DMS153 treated with DMSO at 0.1 percent for 48 hours (cell line): ENCODE results near the gene PEAK1.
A peak's percentile ranks its signal among the peaks of the same experiment; 100 is the strongest.

Experiments
- DNase-seq: peaks from one replicate; lab custom pipeline; 2025; ENCODE audit not compliant: unreplicated experiment; lab: John Stamatoyannopoulos, UW

The PEAK1 gene

DNA sequence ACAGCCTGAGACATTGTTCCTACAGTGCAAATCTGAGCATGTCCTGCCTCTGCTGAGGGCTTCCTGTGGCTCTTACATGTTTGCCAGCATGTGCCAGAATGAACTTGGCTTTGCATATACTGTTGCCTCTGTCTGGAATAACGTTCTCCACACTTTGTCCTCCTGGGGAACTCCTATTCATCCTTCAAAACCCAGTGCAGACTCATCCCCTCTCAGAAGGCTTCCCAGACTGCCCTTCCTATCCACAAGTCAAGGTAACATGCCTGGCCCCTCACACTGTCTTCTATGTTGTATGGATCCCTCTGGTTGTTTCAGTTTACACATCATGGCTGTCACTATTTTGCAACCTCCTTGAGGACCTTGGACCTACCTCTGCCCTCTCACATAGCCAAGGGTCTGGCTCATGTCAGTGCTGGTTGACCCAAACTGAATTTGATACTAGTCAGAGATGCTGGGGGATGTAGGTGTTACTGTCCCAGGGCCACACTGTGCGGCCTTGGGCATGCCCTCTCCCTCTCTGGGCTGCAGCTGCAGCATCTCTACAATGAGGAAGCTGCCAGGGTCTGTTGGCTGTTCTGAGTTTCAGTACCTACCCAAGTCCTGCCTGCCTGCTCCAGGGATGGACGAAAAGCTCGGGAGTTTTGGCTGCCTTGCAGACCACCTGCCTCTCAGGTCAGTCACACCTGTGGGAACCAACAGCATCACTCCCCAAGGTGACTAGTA, 320.0 kb downstream of the PEAK1 start:
- DNase-seq, result no peak

DNA sequence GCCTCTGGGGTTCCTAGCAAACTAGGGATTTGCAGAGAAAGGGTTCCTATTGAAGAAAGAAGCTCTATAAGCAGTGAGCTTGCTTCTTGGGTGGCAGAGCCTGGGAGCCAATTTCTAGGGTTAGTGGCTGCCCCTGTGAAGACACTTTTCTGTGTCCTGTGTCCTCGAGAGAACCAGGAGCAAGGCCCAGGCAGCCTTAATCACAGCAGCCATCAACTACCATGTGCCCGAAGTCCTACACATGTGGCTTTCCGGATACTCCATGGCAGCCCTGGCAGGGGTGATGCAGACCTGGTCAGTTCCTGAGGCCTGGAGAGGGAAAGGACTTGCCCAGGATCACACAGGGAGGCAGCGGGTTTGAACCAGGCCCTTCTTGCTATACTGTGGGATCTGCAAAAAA, 321.3 kb downstream of the PEAK1 start:
- DNase-seq, result no peak

DNA sequence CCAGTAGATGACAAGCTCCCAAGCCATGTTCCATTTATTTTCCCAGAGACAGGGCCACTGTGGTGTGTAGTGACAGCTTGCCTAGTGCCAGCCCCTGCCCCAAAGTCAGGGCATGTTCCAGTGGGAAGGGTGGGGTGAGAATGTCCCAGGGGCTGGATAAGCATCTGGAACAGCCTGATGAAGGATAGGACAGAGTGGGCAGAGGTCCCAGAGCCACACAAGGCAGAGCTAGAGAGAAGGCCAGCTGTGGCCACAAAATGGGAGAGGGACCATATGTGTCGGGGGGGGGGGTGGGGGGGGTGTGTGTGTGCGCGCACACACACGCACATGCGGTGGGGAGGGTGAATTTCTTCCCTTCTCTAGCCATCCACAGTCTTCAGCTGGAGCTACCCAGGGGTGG, 322.0 kb downstream of the PEAK1 start:
- no peak for DNase-seq

DNA sequence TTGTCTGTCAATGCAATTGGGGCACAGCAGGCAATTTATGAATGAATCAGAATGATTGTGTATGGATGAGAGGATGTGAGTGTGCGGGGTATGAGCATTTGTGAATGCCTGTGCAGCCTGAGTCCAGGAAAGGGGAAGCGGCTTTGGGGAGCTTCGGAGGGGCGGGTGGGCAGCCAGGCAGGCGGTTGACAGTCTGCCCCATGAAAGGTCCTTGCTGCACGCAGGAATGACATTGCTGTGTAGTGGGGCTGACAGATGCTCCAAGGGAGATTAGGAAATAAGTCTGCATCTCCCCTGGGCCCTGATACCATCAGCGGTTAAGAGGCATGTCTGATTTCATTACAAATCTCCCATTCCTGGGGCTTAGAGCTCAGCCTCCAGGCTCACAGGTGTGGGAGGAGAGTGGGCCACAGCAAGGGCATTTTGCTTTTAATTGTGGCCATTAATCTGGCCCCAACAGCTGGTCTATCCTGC, 322.6 kb downstream of the PEAK1 start:
- DNase-seq, result no peak

DNA sequence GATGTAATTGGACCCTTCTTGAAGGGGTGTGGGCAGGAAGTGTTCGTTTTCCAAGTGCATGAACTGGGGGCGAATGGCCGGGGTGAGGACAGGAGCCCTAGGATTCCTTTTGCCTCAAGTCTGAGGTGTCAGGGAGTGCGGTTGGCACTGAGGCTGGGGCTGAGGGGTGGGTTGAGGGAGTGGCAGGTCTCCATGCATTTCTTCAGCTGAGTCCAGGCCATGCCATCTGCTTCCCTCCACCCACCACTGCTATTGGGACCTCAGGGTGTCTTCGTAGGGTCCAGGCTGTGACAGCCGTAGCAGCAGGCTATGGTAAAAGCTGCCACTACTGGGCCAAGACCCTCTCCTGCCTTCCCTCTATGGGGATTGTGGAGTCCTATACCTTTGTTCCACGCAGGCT, 323.4 kb downstream of the PEAK1 start:
- DNase-seq, result no peak

DNA sequence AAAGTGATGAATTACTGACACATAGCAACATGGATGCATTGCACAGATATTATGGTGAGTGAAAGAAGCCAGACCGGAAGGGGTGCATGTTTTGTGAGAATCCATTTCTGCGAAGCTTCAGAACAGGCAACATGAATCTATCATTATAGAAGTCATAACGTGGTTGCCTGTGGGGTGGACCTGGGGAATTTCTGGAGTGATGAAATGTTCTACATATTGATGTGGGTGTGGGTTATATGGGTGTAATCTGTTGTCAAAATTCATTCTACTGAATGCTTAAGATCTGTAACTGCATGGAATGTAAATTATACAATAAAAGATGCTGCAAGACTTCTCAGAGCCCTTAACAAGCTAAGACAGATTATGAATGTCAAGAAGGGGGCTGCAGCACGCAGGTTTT, 323.8 kb downstream of the PEAK1 start:
- no peak for DNase-seq

DNA sequence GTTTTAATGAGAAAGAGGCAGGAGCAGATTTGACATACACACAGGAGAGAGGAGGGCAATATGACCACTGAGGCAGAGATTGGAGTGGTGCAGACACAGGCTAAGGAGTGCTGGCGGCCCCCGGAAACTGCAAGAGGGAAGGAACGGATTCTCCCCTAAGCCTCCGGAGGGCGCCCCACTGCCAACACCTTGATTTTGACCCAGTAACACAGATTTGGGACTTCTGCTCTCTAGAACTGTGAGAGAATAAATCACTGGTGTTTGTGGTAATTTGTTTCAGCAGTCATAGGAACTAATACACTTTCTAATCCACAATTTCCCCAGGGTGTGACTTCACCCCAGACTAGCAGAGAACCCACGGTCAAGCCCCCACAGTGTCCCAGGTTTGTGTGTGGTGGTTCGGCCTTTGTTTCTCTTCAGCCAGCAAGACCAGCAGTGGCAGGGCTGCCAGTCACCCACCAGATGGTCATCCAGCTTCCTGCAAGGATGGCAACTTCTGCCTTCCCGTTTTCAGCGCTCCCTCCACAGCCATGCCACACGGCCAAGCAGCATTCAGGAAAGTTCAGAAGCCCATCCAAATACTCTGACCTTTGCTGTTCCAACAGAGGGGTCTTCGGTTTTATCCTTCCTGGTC, 325.4 kb downstream of the PEAK1 start:
- no peak for DNase-seq

DNA sequence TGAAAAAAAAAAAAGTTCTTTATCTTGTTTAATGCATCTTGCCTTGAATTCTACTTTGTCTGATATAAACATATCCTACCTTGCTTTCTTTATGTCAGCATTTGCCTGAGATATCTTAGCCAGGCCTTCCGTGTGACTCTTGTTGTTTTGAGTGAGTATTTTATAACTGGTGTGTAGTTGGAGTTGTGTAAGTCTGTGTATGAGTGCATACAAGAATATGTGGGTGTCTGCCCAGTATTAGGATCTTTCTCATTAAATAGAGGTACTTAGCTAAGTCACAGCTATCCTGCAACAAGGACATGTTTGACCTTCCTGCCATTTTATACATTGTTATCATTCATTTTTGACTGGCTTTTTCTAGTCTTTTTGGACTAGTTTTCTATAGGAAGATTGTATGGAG, 326.5 kb downstream of the PEAK1 start:
- no peak for DNase-seq

DNA sequence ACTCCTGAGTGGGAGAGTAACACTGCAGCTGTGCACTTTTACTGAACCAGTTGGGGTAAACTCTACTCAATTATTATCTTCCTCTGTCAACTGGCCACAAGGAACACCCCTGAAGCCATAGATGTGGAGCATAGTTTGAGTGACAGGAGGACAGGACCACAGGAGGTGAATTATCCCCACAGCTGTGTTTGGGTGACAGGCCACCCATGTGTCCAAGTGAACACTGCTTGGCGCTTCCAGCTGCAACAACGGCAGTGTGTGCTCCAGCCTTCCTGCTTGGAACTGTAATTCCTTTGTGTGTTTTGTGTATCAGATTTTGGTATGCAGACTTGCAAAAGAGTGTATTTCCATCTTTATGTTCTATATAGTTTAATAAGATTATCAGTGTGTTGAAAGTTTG, 328.8 kb downstream of the PEAK1 start:
- DNase-seq, result no peak

DNA sequence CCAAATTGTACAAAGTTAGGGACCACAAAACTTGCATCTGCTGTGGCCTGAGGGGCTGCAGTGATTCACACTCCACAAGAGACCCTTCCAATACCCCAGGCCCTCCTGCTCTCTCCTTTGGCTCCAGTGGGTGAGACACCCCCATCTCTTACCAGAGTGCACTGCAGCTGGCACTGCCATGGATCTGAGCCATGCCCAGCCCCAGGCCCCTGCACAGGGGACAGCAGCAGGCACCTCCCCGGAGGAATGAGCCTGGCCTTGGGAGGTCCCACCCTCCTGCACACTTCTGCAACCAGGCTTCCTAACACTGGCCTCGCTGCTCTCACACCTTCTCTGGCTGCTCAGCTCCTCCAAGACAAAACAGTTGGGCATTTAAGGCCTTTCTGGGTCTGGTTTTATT, 332.7 kb downstream of the PEAK1 start:
- DNase-seq, result no peak

DNA sequence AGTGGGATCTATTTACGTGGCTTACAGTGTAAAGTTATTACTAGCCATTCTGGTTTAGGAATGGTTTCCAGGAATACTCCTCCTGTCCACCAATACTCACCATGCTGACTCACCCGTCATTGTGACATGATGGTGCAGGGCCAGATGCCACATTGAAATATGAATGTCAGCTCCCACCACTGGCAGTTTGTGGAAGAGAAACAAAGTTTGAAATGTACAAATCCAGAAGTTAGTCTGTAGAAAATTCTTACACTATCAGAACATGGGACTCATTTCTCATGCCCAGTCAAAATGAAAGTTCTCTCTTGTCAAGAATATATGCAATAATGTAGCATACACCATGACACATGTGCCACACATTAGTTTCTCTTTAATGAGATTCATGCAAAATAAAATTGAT, 334.6 kb downstream of the PEAK1 start:
- DNase-seq, result no peak

DNA sequence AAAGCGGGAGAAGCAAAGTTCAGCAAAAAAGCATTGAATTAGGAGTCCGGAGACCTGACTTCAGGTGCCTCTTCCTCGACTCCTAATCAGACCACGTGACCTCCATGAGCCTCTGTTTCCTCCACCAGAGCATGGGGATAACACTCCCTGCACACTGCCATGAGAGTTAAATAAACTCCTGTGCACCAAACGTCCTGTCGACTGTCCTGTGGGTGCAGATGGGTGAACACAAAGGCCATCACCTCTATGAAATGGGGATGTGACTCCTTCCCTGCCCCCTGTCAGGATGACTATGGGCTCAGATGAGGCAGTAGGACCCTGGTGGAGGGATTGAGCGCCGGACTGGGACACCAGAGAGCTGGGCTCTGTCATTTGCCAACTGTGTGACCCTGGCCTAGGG, 335.5 kb downstream of the PEAK1 start:
- DNase-seq, result no peak

DNA sequence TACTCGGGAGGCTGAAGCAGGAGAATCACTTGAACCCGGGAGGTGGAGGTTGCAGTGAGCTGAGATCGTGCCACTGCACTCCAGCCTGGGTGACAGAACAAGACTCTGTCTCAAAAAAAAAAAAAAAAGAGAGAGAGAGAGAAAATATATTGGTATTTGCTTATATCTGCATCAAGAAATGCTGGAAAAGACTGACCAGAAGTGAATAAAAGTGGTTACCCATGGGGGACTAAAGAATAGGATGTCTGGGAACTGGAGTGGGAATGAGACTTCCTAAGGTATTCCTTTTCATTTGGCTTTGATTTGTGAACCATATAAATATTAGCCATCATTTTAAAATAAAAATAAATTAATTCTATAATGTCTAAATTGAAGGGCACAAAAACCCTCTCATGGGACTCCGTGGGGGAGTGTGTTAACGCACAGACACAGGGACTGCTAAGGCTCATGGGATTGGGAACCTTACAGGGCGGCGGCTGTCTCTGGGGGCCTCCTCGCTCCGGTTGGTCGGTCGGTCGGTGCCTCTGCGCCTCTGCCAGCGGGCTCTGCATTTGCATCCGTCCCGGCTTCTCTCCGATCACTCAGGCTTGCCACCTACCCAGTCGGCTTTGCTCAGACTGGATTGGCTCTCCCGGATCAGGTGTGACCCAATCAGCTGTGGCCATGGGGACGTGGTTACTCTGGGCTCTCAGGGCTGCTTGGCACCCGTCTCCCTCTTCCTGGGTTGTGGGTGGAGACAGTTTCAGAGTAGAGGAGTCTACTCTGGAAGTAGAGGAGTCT, 336.3 kb downstream of the PEAK1 start:
- DNase-seq, result peak; percentile 75

DNA sequence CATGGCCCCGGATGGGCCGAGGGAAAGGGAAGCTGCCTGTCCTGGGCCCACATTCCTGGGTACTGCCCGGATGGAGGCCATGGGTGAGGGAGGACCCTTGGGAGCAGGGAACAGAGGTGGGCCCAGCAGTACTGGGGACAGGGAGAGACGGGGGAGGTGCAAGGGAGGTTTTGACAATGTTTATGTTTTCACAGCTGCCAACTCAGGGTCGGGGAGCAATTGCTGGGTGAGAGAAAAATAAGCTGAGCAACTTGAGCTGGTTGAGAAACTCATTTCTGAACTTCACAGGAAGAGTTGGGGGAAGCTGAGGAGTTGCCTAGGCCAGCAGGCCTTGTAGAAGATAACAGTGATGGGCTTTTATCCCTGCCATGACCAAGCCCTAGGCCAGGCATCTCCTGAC, 337.9 kb downstream of the PEAK1 start:
- DNase-seq, result no peak

DNA sequence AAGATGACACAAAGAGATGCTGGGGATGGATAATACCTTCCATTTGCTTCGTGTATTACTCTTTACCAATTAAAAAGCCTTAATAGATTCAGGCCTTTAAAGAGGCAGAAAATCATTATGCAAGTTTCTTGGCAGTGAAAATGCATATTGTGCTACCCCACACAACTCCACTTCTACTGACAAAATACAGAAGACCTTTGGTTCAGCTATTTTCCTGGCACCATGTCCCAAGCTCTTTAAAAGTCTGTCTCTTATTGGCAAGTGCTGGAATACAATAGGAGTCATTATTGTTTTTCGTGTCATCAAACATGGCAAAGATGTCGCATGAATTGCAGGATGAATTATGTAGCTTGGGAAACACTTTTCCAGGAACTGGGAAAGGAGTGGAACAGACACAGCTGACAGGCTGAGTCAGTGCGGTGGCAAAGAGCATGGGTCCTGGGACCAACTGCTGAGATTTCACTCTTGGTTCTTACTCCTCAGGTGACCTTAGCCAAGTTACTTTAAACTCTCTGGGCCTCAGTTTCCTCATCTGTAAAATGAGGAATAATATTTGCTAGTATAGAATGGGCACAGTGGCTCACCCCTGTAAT, 343.5 kb downstream of the PEAK1 start:
- DNase-seq, result no peak

DNA sequence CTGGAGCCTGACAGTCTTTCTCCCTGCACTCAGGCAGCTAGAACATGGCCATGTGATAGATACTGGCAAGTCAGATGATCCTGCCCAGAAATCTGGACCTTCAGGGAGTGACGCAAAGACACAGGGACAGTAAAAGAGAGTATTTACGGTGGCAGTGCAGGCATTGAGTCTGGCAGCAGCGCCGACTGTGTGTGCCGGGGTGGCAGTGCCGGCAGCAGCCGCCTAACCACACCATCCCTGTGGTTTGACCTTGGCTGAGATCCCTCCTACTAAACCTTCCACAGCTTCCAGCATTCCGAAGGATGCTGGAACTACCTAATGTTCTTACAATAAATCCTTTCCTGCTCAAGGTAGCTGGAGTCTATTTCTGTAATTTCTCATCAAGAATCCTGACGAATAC, 344.4 kb downstream of the PEAK1 start:
- no peak for DNase-seq

DNA sequence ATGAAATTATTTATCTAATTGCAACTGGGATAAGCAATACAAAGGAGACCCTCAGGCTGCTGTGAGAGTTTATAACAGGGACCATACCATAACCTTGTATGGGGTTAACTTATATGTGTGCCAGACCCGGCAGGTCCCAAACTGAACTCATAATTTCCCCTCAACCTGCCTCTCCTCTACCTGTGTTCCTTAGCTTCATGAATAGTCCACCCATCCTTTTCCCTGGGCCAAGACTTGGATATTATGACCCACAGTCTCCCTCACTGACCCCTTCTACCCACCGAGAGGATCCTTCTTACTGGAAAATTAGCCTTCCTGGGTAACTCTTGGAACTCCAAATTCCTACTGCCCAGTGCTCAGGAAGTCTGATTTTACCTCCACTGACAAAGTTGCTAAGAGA, 345.6 kb downstream of the PEAK1 start:
- DNase-seq, result no peak

DNA sequence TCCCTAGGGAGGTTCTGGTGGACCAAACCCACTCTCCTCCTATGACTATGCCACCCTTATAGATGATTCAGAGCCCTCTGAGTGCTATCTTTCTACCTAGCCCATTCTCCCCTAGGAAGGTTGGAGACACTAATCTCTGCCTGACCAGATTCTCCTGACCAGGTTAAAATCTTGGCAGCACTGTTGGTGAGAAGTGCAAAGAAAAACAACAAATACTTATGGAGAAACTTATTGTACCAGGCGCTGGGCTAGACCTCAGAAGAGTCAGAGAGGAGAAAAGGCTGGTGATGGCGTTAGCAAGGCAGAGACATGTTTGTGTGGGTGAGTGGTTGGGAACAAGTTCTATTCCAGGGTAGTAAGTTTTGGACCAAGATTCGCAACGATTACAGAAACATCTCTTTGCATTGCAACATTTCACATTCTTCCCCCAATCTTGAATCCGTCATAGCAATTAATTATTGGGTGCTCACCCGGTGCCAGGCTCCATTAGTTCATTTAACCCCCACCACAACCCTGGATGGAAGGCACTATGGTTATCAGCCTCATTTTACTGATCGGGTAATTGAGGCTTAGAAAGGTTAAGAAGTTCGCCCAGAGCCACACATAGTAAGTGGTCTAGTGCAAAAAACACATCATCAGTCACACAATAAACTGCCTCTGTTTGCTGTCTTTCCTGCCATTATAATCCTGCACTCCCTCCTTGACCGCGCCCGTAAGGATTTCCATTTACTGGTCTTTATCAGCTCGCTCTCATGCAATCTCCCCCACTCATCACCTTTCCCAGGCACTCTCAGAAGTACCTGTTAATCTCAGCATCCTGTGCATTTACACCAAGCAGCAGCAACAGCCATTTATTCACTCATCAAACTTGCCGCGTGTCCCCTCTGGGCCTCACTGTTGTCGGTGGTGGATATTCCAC, 348.3 kb downstream of the PEAK1 start:
- no peak for DNase-seq

DNA sequence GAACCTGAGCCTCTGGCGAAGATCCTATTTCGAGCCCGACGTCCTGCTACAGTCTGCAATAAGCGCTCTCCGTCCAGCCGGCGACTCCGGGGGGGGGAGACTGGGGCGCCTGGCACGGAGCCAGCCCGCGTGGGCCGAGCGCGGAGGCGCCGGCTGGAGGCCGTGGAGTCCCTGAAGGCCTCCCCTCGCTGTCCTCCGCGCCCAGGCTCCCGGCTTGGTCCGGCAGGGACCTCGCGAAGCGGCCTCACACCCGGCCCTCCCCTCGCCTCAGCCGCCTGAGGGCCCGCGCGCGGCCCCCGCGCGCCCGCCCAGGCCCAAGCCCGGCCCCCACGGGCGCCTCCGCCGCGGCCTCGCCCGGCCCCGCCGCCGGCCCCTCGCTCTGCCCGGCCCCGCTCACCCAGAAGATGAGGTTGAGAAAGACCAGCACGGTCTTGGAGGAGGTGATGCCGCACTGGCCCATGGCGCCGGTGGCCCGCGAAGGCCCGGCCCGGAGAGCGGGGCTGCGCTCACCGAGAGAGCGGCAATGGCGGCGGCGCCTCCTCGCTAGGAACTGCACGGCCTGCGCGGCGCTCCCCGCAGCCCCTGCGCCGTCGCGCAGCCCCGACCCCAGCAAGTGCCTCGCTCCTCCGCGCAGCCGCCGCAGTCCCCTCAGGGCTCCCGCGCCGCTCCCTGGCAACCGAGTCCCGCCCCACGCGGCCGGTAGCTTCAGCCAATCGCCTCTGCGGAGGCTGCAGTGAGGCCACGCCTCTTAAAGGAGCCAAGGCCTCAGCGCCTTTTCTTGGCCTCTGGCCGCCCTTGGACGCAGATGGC, 349.2 kb downstream of the PEAK1 start, which contains the start of gene TSPAN3:
Gene TSPAN3 (minus strand): TSS at position 615 of the 810 bp plus-strand sequence. CDS start 155 bp downstream, at position 460.
- peak; percentile 43 for DNase-seq

DNA sequence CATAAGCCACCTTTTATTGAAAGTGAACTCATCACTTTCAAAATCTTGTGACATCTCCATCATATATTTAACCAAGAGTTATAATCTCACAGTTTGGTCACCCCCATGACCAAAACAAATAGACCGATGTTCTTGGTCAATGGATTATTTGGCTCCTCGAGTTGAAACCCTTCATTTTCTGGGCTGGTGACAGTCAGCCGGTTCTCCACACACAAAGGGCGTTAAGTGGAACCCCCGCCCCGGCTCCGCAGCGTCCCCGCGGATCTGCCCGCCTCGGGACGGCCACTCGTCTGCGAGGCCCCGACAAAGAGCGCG, 349.8 kb downstream of the PEAK1 start:
- DNase-seq, result no peak
